Measurements from ENCODE around the gene SCUBE2.

- TF ChIP-seq CTCF (IDR thresholded peaks at IDR 0.05) (no peak), EP300 (IDR thresholded peaks at IDR 0.05) (no peak), POLR2A (IDR thresholded peaks at IDR 0.05) (no peak)
These were observed 43.4 kb downstream of the SCUBE2 start for GRCh38 chr11:9047964-9048523.
